GM18517 (cell line): Measurements from ENCODE around the gene CHRNA5.

Experiments
- ATAC-seq: cut with Tn5 transposase; IDR thresholded peaks from one replicate; pipeline ENCODE4 v1.9.1; 2021; ENCODE audit warnings: mild to moderate bottlenecking, moderate library complexity; ENCODE audit not compliant: unreplicated experiment

CHRNA5 gene

DNA sequence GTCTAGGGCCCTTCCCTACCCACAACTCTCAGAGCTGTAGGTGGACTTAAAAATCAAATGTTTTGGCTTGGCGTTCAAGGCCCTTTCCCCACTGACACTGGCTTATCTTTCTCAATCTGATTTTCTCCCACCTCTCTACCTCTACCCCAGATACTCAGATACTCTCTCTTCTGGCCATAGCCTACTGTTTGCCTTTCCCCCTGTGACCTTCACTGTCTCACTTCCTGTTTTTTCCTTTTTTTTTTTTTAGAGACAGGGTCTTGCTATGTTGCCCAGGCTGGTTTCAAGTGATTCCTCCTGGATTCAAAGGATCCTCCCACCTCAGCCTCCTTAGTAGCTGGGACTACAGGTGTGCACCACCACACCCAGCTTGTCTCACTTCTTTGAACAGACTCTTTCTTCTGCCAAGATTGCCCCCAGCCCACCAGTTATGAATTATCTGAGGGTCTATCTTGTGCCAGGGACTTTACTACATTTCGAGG lies 71.1 kb downstream of the CHRNA5 start:
- no peak for ATAC-seq

DNA sequence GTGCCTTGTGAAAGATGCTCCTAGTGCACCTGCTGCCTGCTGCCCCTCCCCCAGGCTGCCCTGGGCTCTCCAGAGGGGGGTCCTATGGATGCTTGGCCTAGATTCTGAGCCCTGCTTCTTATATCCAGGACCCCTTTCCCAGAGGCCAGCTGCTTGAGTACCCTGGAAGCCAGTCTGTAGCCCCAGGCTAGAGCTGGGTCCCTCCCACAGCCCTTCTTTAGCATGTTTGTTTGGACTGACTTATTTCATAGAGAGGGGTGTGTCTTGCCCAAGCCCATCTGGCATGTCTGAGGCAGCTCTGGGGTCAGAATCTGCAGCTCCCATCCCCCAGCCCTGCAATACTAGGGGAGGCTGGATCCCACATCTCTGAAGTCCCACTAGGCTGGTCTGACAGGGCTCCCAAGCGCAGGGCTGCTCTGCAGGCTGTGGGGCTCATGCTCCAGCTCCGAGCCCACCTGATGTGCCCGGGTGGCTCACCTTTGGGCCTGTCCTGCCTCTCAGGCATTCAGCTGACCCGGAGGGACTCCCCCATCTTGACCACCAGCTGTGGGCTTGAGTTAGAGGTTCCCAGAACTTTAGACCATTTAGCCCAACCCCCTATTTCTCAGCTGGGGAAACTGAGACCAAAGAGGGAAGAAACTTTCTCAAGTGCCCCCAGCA lies 72.6 kb downstream of the CHRNA5 start:
- no peak for ATAC-seq

DNA sequence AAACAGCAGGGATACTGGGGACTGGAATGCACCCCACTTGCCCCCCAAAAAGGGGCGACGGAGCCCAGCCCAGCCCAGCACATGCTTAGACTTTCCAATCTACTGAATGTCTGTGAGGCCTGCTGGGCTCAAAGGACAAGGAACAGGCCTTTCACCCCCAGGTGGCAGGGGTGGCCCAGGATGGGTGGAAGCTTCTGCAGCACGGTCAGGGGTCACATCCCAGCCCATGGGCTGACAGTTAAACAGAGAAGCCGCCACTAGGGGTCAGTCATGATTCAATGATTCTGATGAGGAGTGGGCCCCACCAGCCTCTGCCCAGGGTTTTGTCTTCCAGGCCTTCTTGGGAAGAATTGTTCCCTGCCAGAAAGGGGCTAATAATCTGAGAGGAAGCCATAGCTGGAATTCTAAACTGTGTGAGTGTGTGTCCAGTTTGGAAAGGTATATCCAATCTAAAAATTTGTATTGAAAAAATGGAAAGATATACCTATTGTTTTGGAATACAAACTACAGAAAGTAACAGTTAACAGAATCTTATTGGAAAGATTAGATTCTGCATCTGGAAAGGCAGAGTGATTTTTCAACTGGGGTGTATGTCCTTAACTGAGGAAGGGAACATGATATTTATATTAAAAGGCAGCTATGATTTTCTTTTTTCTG lies 73.5 kb downstream of the CHRNA5 start:
- ATAC-seq: no peak

GRCh38 chr15:78640527-78641101 lies 75.3 kb downstream of the CHRNA5 start:
- no peak for ATAC-seq

- no peak for ATAC-seq
Observed at GRCh38 chr15:78641102-78641748, 75.9 kb downstream of the CHRNA5 start, which contains the start of gene CHRNB4. TSS of gene CHRNB4 (minus strand) at chr15:78641210. CDS start at chr15:78641133, 77 bp downstream.

DNA sequence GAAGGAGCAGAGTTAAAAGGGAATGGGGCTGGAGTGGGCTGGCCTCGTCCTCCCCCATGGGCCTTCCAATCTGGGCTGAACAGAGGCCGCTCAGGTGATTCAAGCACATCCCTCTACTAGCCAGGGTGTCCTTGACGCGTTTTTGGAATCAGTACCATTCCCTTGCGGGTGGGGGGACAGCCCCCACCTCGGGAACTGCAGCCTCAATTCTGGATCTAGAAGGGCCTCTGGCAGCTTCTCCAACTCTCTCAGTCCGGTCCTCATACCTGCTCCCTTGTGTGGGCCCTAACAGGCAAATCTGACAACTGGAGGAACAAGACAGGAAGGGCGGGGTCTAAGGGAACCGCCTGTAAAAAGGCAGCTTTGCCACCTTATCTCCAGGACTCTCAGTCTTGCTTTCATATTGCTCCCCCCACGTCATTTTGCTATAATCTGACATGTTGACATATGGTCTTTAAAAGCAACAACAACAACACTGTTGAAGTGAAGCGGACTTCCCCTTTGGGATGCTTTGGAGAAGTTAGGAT lies 76.5 kb downstream of the CHRNA5 start:
- ATAC-seq: no peak

DNA sequence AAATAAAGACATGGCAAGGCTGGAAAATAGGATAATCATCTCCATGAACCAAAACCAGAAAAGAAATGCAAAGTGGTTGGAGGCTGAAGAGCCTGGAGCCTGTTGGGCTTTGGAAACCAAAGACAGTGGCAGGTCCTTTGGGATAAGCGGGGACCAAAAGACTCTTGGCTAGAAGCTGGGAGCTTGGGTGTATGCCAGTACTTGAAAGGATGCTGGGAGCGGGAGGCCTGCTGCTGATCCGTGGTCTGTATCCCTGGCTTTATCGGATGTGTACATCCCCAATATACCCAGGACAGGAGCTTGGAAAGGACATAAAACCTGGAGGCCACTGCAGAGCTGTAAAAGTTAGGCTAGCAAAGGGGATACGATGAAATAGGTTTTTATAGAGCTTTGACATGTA lies 77.0 kb downstream of the CHRNA5 start:
- no peak for ATAC-seq
